GM18909 (cell line): ENCODE results near the gene CTDSP2.
"Not testable (repeated sequence)": the region's sequence is repeated elsewhere in the genome, so short reads cannot be mapped to it uniquely, and the experiment has no call there.

ENCODE experiments used
- ATAC-seq: cut with Tn5 transposase; IDR thresholded peaks from one replicate; pipeline ENCODE4 v1.9.1; 2021; ENCODE audit warnings: mild to moderate bottlenecking; ENCODE audit not compliant: unreplicated experiment, poor library complexity

CTDSP2 gene

DNA sequence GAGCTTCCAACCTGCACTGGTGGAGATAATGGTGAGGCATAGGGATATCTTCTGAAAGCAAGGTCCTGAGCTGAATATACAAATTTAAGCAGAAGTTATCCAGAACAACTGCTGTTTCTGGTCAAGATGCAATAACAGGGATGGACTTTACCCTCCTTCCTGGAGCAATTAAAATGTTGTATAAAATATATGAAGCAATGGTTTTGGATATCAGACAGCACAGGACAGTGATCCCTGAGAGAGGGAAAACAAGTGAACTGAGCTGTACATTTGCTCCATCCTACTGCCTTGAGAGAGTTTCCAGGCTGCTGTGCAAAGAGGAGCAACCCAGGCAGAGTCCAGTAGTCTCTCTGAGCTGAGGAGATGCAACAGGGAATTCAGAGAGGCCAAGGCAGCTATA is 36.0 kb upstream of the CTDSP2 start:
- no peak for ATAC-seq

DNA sequence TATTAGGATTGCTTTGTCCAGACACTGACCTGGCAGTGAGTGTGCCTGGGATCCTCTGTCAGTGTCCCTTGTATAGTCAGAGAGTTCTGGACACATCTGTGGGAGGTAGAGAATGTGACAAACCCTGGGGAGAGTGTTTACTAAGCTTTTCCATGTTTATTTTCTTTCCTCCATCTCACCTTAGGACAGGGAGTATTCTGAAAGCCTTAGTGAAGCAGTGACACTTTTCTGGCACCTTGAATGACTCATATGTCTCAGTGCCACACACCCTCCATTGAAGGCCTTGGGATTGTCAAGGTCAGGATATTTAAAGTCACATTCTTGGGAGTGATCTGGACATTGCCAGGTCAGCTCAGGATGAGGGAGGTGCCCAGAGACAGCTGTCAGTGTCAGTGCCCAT is 34.9 kb upstream of the CTDSP2 start:
- ATAC-seq: no peak

DNA sequence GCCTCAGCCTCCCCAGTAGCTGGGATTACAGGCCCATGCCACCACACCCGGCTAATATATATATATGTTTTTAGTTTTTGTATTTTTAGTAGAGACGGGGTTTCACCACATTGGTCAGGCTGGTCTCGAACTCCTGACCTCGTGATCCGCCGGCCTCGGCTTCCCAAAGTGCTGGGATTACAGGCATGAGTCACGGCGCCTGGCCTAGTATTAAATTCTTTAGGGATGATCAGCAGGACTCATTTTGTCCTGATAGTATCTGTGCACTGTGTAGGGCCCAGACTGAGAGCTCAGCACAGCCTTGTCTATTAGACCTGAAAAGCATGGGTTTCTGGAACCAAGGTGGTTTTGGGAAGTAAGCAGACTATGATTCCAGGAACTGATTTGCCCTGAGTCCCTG is 34.5 kb upstream of the CTDSP2 start:
- not testable (repeated sequence) for ATAC-seq

DNA sequence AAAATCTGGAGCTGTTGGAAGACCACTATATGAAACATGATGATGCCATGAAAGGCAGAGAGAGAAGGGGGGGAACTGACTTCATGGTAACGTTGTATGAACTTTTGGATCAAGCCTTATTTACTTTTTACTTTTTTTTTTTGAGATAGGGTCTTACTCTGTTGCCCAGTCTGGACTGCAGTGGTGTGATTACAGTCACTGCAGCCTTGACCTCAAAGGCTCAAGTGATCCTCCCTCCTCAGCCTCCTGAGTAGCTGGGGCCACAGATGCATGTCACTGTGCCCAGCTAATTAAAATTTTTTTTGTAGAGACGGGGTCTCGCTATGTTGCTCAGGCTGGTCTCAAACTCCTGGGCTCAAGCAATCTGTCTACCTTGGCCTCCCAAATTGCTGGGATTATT is 31.3 kb upstream of the CTDSP2 start:
- no peak for ATAC-seq

DNA sequence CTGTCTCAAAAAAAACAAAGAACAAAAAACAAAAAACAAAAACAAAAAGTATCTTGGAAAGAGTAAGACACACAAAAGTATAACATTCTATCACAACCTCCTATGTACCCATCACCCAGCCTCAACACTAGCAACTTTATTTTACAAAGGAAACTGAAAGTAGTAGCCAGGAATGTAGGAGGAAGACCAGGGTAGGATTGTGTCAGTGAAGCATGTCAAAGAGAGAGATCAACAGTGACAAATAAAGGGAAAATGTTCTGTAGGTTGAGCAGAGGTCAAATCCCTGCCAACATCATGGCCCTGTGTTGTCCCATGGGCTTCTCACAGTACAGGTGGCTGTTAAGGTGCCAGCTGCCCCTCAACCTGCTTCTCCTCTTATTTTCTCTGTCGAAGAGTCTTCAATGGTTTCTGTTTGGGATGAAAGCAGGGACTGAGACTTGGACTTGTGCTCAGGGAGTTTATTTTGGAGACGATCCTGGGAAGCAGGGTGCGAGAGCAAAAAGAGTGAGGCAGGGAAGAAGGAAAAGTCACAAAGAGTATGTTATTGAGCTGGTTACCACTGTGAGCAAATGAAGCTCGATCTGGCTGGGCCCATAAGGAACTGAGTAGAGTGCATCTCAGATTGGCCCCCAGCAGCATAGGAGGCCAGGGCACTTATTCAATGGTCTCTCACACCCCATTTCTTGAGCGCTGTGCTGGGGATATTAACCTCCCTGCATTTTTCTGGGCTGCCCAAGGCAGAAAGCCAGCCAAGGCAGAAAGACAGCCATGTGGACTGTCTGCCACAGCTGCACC is 29.4 kb upstream of the CTDSP2 start:
- no peak for ATAC-seq

DNA sequence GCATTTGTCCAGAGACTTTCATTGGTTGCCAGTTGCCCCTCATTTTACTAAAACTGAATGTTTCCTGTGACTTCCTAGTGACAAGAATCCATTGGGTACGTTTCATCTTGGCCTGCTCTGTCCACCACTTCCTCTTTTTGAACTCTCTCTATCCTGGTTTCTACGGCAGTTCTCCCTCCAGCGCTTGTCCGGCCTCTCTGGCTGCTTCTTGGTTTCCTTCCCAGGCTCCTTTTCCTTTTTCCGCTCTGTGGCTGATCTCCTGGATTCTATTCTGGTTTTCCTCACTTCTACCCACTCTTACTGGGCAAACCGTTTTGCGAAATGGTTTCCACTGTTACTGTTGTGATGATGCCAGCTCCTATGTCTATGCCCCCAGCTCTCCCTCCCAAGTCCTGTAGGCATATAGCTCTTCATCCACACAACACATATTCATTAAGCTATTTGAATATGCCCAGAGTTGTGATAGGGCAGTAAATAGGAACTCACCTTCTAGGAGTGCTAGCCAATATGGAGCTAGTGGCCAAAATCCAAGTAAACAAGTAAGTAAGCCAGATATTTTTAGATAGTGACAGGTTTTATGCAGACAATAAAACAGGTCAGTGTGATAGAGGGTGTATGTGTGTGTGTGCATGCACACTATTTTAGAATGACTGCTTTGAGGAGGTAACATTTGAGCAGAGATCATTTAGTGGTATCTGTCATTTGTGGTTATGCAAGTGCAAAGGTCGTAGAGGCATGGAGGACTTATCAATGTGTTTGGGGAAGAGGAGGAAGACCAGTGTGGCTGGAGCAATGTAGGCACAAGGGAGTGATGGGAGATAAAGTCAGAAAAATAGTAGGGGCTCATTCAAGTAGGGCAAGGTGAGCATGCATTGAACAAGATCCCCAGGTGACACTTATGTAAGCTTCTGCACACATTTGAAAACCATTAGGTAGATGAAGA is 27.9 kb upstream of the CTDSP2 start:
- ATAC-seq: no peak

DNA sequence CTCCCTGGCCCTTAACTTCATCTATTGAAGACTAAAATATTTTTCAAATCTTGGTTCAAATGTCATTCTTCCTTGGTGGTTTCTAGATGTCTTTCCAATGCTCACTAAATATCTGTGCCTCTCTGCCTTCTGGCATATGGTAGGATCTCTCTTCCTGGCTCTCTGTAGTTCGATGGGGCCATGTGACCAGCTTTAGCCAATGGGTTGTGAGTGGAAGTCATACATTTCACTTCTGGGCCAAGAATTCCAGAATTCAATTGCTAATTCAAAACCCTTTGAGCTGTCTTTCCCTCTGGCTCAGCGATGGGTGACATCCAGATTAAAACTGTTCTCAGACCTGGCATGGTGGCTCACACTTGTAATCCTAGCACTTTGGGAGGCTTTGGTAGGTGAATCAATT is 25.8 kb upstream of the CTDSP2 start:
- no peak for ATAC-seq

DNA sequence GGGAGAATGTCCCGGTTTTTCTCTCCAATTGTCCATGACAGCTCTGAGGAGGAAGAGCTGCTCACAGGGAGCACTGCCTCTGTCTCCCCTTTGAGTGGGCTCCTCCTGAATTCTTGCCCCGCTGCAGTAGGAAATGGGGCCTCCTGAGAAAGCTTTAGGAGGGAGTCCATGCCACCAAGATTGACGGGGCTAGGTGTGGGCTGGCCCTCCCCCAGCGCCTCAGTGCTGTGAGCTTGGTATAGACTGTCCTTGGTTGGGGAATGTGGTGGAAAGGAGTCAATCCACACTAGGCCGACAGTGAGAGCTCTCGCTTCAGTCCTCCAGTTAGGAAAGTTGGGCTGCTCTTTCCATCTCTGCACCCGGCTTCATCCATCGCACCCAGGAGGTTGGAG is 23.4 kb upstream of the CTDSP2 start:
- ATAC-seq: no peak

DNA sequence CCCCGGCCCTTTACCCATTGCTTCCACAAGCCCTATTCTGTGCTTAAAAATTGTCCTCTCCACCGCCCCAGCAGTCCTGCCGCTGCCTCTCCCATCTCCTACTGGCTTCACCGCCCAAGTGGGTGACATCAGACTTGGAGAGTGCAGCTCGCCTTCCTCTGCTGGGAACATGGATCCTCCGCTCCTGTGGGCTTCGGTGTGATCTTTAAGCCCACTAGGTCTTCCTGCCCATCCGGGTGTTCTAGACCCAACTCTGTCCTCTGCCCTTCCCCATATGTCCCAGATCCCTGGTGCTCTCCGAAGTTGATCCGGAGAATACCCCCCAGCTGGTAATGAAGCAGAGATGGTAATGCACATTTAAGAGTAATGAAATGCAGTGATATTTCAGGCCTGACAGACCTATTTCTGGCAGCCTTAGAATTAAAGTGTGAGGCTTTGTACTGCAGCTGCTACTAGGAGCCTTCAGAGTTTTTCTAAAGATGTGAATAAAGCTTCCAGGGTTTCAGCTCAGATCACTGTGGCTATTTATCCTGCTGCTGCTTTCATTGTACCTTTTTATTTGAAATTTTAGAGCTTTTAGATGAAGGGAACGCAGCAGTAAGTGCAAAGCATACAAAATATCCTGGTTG is 22.9 kb upstream of the CTDSP2 start:
- ATAC-seq: no peak

DNA sequence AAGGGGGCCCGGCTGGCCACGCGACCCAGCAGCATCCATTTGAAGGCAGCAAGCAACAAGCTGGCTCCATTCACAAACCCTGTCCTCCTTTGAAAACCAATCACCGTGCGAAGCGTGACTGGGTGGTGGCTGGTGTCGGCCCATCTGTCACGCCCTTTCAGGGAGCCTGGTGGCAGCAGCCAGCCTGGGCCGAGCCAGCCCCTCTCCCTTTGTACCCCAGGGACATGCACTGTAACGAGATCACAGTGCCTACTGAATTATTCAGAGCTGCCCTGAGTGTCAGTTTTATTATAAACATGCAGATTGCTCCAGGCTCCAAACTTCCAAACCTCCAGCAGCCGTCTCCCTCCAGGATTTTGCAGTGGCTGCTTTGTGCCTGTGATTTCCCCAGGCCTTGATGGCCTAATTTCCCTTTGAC is 22.3 kb upstream of the CTDSP2 start:
- ATAC-seq: no peak

DNA sequence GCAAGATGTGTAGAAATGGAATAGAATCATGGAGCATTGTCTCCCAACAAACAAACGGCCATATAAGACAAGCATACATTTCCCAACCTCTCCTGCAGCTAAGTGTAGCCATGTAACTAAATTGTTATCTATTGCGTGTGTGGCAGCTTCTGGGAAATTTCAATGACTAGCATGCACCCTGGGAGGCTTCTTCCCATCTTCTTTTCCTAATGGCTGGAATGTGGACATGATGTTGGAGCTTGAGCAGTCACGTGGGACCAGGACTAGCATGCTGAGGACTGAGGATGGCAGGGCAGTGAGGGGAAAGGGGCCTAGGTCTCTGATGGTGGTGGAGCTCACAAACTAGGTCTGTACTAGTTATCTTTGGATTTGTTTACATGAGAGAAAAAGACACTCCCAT is 21.7 kb upstream of the CTDSP2 start:
- no peak for ATAC-seq

DNA sequence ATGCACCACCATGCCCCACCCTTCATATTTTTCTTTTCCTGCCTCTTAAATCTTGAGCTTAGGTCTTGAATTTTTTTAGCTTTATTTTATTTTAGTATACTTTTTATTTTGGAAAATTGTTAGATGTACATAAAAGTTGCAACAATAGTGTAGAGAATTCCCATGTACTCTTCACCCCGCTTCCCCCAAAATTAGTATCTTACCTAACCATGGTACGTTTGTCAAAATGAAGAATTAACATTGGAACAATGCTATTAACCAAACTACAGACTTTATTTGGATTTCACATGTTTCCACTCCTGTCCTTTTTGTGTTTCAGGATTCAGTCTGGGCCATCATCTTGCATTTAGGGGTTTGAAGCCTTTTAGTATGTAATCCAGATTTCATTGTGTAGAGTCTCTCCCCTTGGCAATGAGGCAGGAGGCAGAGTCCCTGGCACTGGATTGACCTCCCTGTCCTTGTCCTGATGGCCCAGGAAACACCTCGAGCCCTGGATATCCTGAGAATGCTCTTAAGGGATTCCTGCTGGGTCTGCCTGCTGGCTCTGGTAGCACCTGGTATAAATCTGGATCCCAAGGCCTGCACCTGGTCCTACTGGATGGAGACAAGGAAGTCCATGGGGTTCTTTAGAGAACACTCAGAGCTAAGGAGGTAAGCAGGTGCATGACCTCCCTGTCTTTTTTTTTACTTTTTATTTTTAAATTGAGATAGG is 19.9 kb upstream of the CTDSP2 start:
- no peak for ATAC-seq

DNA sequence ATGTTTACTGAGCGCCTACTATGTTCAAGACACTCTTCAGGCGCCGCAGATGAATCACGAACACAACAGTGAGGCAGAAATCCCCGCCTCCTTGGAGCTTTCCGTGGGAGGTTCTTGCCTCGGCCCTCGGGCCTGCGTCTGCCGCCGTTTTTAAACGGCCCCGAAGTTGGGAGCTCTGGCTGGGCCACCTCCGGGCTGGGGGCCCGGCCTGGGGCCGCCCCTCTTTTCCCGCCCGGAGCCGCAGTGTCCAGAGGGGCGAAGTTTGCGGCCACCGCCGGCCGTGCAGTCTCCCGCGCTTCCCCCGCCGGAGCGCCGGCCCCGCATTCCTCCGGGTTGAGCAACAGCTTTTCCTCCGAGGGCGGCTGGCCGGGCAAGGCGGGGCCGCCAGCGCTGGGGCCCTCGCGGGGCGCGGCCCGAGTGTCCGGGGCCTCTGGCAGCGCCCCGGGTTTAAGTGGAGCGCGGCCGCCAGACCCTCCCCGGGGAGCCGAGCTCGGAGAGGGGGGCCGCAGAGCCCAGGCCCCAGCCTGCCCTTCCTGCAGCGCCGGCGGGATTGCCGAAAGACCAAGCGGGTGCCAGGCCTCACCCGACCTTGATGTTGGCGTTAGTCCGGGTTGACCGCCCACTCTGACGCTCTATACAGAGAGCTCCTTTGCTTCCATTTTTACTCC is 18.7 kb upstream of the CTDSP2 start:
- peak; percentile 74 for ATAC-seq

DNA sequence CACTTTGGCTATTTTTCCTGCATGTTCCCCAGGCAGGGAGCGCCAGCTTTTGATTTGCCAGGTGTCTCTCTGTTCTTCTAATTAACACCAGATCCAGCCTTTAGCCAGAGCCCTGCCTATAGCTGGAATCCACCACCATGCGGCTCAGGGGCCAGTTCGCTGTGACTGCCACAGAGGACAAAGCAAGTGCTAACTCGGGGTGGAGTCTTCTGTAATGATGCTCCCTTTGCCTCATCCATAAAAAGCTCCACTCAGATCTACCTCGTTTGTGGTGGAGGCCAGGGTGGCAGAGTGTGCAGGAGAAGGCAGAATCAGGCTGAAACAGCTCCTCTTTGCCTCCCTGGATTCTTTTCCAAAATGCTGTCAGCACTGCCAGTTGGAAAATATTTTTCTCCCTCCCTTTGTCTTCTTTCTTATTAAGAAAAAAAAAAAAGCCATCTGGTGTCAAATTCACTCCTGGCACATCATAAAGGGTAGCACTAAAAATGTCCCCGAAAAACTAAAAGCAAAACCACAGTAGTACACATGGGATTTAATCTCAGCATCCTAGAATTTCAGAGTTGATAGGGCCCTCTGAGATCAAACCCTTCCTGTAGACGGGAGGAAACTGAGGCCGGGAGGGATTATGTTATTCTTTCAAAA is 18.0 kb upstream of the CTDSP2 start:
- no peak for ATAC-seq

DNA sequence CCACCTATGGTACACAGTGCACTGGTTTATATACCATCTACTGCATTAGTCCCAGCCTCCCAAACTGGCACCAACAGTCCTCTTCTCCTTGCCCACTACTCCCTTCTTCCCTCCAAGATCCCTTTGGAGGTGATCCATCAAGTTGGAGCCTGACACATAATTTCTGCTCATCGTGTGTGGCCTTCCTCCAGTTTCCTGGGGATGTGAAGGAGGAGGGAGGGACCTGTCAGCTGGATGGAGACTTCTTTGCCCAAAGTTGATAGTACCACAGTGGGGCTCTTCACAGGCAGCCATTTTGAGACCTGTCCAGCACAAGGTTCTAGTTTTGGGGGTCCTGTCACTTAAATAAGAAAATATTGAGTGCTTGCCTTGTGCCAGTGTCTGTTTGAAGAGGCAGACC is 17.1 kb upstream of the CTDSP2 start:
- ATAC-seq: no peak

DNA sequence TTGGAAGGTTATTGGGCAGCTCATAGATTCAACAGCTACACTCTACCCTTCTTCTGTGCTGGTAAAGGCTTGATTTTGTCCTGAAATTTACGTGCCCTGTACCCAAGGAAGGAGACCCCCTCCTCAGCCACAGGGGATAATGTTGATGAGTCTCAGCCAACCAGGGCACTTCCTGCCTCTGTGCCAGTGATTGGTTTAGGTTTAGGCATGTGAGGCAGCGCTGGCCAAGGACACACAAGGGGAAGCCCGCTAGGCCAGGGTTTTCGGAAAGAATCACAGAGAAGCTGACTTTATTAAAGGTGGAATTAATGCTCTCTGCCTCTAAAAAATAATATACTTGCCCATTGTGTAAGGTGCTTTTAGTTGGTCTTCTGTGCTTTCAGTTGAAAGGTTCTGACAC is 15.4 kb upstream of the CTDSP2 start:
- ATAC-seq: no peak

DNA sequence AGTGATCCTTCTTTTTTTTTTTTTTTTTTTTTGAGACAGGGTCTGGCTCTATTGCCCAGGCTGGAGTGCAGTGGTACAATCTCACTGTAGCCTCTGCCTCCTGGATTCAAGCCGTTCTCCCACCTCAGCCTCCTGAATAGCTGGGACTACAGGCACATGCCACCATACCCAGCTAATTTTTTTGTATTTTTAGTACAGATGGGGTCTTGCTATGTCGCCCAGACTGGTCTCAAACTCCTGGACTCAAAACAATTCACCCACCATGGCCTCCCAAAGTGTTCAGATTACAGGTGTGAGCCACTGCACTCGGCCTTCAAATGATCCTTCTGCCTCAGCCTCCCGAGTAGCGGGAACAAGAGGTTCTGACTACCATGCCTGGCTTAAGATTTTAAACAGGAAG is 14.4 kb upstream of the CTDSP2 start:
- not testable (repeated sequence) for ATAC-seq

DNA sequence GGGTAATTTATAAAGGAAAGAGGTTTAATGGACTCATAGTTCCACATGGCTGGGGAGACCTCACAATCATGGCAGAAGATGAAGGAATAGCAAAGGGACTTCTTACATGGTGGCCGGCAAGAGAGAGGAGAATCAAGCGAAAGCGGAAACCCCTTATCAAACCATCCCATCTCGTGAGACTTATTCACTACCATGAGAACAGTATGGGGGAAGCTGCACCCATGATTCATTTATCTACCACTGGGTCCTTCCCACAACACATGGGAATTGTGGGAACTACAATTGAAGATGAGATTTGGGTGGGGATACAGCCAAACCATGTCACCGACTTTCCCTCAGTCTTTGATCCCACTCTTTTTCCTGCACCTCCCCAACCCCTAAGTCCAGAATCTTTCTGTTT is 12.6 kb upstream of the CTDSP2 start:
- ATAC-seq: no peak

DNA sequence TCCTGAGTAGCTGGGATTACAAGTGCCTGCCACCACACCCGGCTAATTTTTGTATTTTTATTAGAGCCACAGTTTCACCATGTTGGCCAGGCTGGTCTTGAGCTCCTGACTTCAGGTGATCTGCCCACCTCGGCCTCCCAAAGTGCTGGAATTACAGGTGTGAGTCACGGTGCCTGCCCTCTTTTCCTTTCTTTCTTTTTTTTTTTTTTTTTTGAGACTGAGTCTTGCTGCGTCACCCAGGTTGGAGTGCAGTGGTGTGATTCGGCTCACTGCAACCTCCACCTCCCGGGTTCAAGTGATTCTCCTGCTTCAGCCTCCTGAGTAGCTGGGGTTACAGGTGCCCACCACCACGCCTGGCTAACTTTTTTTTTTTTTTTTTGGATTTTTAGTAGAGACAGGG is 11.6 kb upstream of the CTDSP2 start:
- ATAC-seq: not testable (repeated sequence)
